Panc1 (cell line): ENCODE measurements around the gene HVCN1. TPM values are rescaled to one million over a fixed set of nuclear protein-coding genes. Genes with fewer than 3 reads are reported as not detected.
"Not testable (repeated sequence)": the region's sequence is repeated elsewhere in the genome, so short reads cannot be mapped to it uniquely, and the experiment has no call there.

Experiments used
- ATAC-seq: fragments of 200-7000 bp; cut with Tn5 transposase; 2 replicates; pipeline ENCODE4 v1.9.1; 2020; ENCODE audit warnings: mild to moderate bottlenecking, moderate library complexity
- BruUV-seq: library from RNA; stranded (reverse); fragments of 400-500 nt; replicated peaks from 2 replicates; lab custom pipeline; 2021; lab: Mats Ljungman, UMichigan
- CTCF ChIA-PET: fragments of 300-600 bp; sonication (Branson Sonifier 250); formaldehyde crosslinking; loops from one replicate; lab custom pipeline; 2022; ENCODE audit warnings: antibody characterized with exemption; lab: Charles Lee
- POLR2A ChIA-PET: fragments of 300-600 bp; sonication (Branson Sonifier 250); formaldehyde crosslinking; loops from one replicate; lab custom pipeline; 2022; ENCODE audit warnings: antibody characterized with exemption; lab: Charles Lee
- DNase-seq: peaks from one replicate; pipeline ENCODE4 v3.0.0-alpha.2; 2010; ENCODE audit warnings: low read depth, low spot score
- H3K27ac ChIP-seq: 2 replicates; pipeline ENCODE4 v1.5.1; 2011; ENCODE audit warnings: mild to moderate bottlenecking, low read length, inconsistent platforms
- H3K27me3 ChIP-seq: fragments of 200-500 bp; sonication (Bioruptor generic); 2 replicates; pipeline ENCODE4 v1.6.0; 2014; ENCODE audit warnings: low read length, inconsistent platforms; ENCODE audit not compliant: control insufficient read depth, insufficient read depth
- H3K36me3 ChIP-seq: fragments of 200-500 bp; sonication (Bioruptor generic); 2 replicates; pipeline ENCODE4 v1.5.1; 2014; ENCODE audit warnings: inconsistent platforms, mild to moderate bottlenecking, low read length, moderate library complexity; ENCODE audit not compliant: control insufficient read depth, insufficient read depth
- H3K4me1 ChIP-seq: 2 replicates; pipeline ENCODE4 v1.5.1; 2011; ENCODE audit warnings: inconsistent platforms, mild to moderate bottlenecking, low read length, moderate library complexity; ENCODE audit not compliant: control insufficient read depth, insufficient read depth
- H3K4me3 ChIP-seq, 2 experiments: 2 replicates each; pipeline ENCODE4 v1.5.1; 2011 to 2012; ENCODE audit warnings: low read depth in 2 of 2, low read length in 2 of 2, mild to moderate bottlenecking in 2 of 2, inconsistent platforms in 1 of 2, moderate library complexity in 1 of 2
- H3K9me3 ChIP-seq: fragments of 200-500 bp; sonication (Bioruptor generic); 2 replicates; pipeline ENCODE4 v1.5.1; 2014; ENCODE audit warnings: low read depth, mild to moderate bottlenecking, inconsistent platforms, low read length, moderate library complexity; ENCODE audit not compliant: control insufficient read depth, insufficient read depth
- POLR2AphosphoS5 ChIP-seq: IDR thresholded peaks from 2 replicates; pipeline ENCODE4 v1.6.1; 2012; ENCODE audit warnings: mild to moderate bottlenecking, low read depth, low read length, moderate library complexity
- SIN3A ChIP-seq: IDR thresholded peaks from 2 replicates; pipeline ENCODE4 v1.6.1; 2012; ENCODE audit warnings: low read depth, mild to moderate bottlenecking, low read length, moderate library complexity, borderline replicate concordance; ENCODE audit not compliant: insufficient read depth
- TCF7L2 ChIP-seq: IDR thresholded peaks from 2 replicates; pipeline ENCODE4 v1.6.1; 2011; ENCODE audit warnings: mild to moderate bottlenecking, low read depth, low read length, inconsistent platforms
- in situ Hi-C: cut with HindIII; loops from 2 replicates; pipeline ENCODE4 v1.10.0; 2016; ENCODE audit warnings: low sequenced_read_pairs, low pct_unique_long_range_greater_than_20kb
- intact Hi-C: fragments of 100-400 bp; cut with micrococcal nuclease; formaldehyde crosslinking; loops from one replicate; pipeline ENCODE4 v1.10.0; 2022; ENCODE audit not compliant: unreplicated experiment
- total RNA-seq: library from RNA; stranded (reverse); gene quantifications from one replicate; pipeline ENCODE4 v1.2.1, GENCODE V29; 2021; ENCODE audit not compliant: unreplicated experiment
- TF ChIP-seq, protein P1 (sequence below): fragments of 450-650 bp; IDR thresholded peaks from 2 replicates; pipeline ENCODE4 v1.5.1; 2017; ENCODE audit warnings: mild to moderate bottlenecking
- TF ChIP-seq, protein P2 (sequence below), 2 experiments: IDR thresholded peaks; 2 replicates each; pipeline ENCODE4 v1.6.1; 2011 to 2012; ENCODE audit warnings: low read depth in 2 of 2, control low read depth in 1 of 2, low read length in 1 of 2, mild to moderate bottlenecking in 1 of 2, moderate library complexity in 1 of 2; ENCODE audit not compliant: insufficient read depth in 1 of 2

The HVCN1 gene
- total RNA-seq, 1 experiment from 2014 or later, result 0.87 TPM

DNA sequence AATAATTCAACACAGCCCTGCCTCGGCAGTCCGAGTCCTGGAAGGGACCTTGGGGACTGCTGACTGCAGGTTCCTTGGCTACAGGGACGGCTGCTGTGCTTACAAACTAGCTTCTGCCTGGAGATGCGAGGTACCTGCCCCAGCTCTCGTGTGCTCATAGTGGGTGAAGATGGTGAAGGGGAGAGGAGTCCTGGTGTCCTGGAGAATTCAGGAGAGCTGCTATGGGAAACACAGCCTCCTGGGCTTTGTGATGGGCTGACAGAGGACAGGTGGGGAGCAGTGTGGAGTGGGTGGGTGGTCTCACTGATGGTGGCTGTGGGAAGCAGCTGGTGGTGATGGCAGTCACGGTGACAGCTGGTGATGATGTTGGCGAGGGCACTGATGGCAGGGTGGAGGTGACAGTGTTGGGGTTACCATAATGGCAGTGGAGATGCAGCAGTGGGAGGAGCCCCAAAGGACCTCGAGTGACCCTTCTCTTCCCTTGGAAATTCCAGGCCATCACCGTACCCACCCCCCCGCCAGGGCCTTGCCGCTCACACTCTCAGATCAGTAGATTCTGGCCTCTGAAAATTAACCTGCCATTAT is 32.8 kb downstream of the HVCN1 start:
- BruUV-seq, result no TSS peak

DNA sequence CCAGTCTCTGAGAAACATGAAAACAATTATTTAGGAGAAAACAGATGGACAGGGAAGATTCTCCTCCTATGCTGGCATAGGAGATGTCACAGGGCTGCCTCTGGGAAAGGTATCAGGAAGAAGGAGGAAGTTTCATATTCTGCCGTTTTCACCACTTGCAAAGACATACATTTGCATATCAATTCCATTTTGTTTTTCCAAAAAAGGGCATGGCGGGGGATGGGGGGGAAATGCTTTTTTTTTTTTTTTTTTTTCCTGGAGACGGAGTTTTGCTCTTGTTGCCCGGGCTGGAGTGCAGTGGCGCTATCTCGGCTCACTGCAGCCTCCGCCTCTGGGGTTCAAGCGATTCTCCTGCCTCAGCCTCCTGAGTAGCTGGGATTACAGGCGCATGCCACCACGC is 34.7 kb downstream of the HVCN1 start:
- CTCF ChIA-PET, result interaction anchor here (0.7 kb wide), 1 partner anchor 650 kb away, joined by 14 read pairs; no protein-coding TSS in a partner anchor
- DNase-seq, POLR2A ChIA-PET, H3K9me3 ChIP-seq, H3K4me1 ChIP-seq, BruUV-seq, H3K27me3 ChIP-seq, ATAC-seq, in situ Hi-C loops, H3K27ac ChIP-seq, H3K36me3 ChIP-seq, H3K4me3 ChIP-seq, intact Hi-C loops: not testable (repeated sequence)

More for the DNA sequence above, 32.8 kb downstream of the HVCN1 start:
- ChIA-PET POLR2A (no interaction called here), CTCF (no interaction called here)
- H3K36me3 ChIP-seq, result no peaks in the 10 kb centered on the region
- intact Hi-C loops (no loop called here), in situ Hi-C loops (no loop called here)
- no peaks in the 10 kb centered on the region for H3K4me1 ChIP-seq
- H3K27me3 ChIP-seq, result no peaks in the 10 kb centered on the region
- no peak overlapping the region for H3K4me3 ChIP-seq
- ATAC-seq (no peak), DNase-seq (no peak)
- H3K9me3 ChIP-seq, result no peaks in the 10 kb centered on the region
- H3K27ac ChIP-seq, result no peak overlapping the region
- no peak for TF ChIP-seq TCF7L2
- TF ChIP-seq POLR2AphosphoS5, result no peak
- TF ChIP-seq, protein P1, sequence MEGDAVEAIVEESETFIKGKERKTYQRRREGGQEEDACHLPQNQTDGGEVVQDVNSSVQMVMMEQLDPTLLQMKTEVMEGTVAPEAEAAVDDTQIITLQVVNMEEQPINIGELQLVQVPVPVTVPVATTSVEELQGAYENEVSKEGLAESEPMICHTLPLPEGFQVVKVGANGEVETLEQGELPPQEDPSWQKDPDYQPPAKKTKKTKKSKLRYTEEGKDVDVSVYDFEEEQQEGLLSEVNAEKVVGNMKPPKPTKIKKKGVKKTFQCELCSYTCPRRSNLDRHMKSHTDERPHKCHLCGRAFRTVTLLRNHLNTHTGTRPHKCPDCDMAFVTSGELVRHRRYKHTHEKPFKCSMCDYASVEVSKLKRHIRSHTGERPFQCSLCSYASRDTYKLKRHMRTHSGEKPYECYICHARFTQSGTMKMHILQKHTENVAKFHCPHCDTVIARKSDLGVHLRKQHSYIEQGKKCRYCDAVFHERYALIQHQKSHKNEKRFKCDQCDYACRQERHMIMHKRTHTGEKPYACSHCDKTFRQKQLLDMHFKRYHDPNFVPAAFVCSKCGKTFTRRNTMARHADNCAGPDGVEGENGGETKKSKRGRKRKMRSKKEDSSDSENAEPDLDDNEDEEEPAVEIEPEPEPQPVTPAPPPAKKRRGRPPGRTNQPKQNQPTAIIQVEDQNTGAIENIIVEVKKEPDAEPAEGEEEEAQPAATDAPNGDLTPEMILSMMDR, result no peak
- TF ChIP-seq SIN3A, result no peak
- TF ChIP-seq, protein P2, sequence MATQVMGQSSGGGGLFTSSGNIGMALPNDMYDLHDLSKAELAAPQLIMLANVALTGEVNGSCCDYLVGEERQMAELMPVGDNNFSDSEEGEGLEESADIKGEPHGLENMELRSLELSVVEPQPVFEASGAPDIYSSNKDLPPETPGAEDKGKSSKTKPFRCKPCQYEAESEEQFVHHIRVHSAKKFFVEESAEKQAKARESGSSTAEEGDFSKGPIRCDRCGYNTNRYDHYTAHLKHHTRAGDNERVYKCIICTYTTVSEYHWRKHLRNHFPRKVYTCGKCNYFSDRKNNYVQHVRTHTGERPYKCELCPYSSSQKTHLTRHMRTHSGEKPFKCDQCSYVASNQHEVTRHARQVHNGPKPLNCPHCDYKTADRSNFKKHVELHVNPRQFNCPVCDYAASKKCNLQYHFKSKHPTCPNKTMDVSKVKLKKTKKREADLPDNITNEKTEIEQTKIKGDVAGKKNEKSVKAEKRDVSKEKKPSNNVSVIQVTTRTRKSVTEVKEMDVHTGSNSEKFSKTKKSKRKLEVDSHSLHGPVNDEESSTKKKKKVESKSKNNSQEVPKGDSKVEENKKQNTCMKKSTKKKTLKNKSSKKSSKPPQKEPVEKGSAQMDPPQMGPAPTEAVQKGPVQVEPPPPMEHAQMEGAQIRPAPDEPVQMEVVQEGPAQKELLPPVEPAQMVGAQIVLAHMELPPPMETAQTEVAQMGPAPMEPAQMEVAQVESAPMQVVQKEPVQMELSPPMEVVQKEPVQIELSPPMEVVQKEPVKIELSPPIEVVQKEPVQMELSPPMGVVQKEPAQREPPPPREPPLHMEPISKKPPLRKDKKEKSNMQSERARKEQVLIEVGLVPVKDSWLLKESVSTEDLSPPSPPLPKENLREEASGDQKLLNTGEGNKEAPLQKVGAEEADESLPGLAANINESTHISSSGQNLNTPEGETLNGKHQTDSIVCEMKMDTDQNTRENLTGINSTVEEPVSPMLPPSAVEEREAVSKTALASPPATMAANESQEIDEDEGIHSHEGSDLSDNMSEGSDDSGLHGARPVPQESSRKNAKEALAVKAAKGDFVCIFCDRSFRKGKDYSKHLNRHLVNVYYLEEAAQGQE (IDR thresholded peaks at IDR 0.05; ENCODE audit: insufficient read depth in 1 of 2, low read depth in 2 of 2, low read length in 1 of 2), result no peak

DNA sequence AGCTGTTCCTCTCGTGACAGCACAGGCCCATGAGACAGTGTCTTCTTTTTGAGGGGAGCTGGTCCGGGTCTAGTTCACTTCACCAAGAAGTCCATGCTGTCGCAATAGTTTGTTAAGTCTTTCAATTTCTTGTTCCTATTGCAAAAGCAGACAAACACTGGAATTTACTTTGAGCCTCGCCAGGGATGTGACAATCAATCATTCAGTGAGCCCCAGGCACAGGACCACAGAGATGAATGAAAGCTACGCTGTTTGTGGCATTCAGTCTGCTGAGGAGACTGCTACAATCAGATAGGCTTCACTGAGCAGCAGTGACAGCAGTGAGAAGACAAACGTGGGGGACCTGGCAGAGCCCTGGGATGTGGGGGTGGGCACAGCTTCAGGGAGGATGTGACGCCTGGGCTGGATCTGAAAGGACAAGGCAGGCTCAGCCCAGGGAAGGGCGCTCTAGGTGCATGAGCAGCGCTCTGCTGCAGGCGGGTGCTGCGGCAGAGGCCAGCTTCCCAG is 39.5 kb downstream of the HVCN1 start:
- DNase-seq (no peak), ATAC-seq (no peak)
- ChIA-PET CTCF (interaction anchor here (0.7 kb wide), 1 partner anchor 53 kb away, joined by 3 read pairs; no protein-coding TSS in a partner anchor), POLR2A (no interaction called here)
- no peak overlapping the region for H3K27ac ChIP-seq
- H3K27me3 ChIP-seq, result no peaks in the 10 kb centered on the region
- no peaks in the 10 kb centered on the region for H3K4me1 ChIP-seq
- no peaks in the 10 kb centered on the region for H3K36me3 ChIP-seq
- in situ Hi-C loops, result no loop called here
- no peak for TF ChIP-seq SIN3A
- TF ChIP-seq, protein P1, result no peak
- TF ChIP-seq, protein P2 (IDR thresholded peaks at IDR 0.05; ENCODE audit: insufficient read depth in 1 of 2, low read depth in 2 of 2, low read length in 1 of 2), result no peak
- no peak for TF ChIP-seq POLR2AphosphoS5
- TF ChIP-seq TCF7L2, result no peak
- no peak overlapping the region for H3K4me3 ChIP-seq
- no TSS peak for BruUV-seq
- intact Hi-C loops, result no loop called here
- no peaks in the 10 kb centered on the region for H3K9me3 ChIP-seq
